ENCODE data around the gene UBE2E2.

The UBE2E2 gene

DNA sequence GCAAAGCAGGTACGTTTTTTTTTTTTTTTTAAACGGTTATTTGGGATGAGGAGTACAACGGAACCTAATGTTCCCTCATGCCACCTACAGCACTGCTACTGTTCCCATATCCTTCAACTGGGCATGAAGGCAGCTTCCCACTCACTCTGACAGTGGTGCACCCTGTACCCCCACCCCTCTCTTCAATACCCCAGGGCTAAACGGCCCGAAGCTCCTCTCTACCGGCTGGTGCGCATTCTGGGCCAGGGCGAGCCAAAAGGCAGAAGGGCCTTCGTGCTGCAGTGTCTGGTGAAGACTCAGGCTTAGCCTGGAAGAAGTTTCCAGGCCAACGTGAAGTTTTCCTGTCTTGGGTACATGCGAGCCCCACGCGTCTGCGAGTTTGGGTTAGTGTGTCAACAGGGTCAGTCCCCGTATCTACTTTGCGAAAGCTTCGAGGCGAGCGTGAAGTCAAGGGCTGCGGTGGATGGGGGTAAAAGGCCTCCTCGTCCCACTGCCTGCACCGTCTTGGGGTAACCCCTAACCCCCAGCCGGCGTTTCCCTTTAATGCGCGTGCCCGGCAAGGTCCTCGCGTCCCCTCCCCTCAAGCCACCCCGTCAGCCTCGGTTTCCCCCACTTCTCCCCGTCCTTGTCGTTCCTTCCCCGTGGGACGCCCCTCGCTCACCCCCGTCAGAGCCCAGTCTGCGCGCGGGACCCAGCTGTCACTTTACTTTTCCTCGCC lies 765 bp upstream of the UBE2E2 start:
- ChIA-PET POLR2A (interaction anchor here (0.9 kb wide), 1 partner anchor 714 kb away, joined by 3 read pairs; the partner anchor contains the start of genes NKIRAS1 and RPL15), CTCF (no interaction called here)
- 0 out of 2 replicates have a peak, but pooled peaks have one; percentile 29 for TF ChIP-seq ZNF223 (tag by site-specific recombination; IDR thresholded peaks at IDR 0.05)
- TF ChIP-seq ZBTB7A (tag by site-specific recombination; IDR thresholded peaks at IDR 0.05; ENCODE audit: low read depth), result 0 out of 2 replicates have a peak, but pooled peaks have one; percentile 28
- no peak for TF ChIP-seq ZIC2 (tag by site-specific recombination; IDR thresholded peaks at IDR 0.05)

GRCh38 chr3:23203708-23204330 lies 692 bp downstream of the UBE2E2 start:
- CTCF ChIA-PET, result no interaction called here
- Histone ChIP-seq H3K4me1 (ENCODE audit: control insufficient read depth, insufficient read depth, low read length) (peaks cover 2% of the 10 kb centered on the region; the same call in 1 of the 2 replicates), H3K4me3 (ENCODE audit: low read depth, low read length) (peak overlapping the region; percentile 91), H3K27ac (ENCODE audit: extremely low read depth, low read depth, low read length) (peak overlapping the region; percentile 83; the same call in 1 of the 2 replicates), H3K36me3 (ENCODE audit: control insufficient read depth in 2 of 2, insufficient read depth in 1 of 2, low read length in 2 of 2) (no peaks in the 10 kb centered on the region), H3K9me3 (ENCODE audit: control insufficient read depth, insufficient read depth, low read depth, low read length) (no peaks in the 10 kb centered on the region)
- POLR2A ChIA-PET, result no interaction called here
- peak; percentile 23; the same call in 1 of the 2 replicates for TF ChIP-seq ZBTB11 (tag by site-specific recombination; conservative IDR thresholded peaks at IDR 0.05; ENCODE audit: low read depth)
- TF ChIP-seq ZNF146 (tag by site-specific recombination; IDR thresholded peaks at IDR 0.05), result no peak
- TF ChIP-seq ZNF747 (tag by site-specific recombination; IDR thresholded peaks at IDR 0.05), result no peak
- TF ChIP-seq PRDM1 (tag by site-specific recombination; IDR thresholded peaks at IDR 0.05), result peak; percentile 11; the same call in 1 of the 2 replicates
- TF ChIP-seq ZNF398 (tag by site-specific recombination; IDR thresholded peaks at IDR 0.05), result peak; percentile 55
- 0 out of 2 replicates have a peak, but pooled peaks have one; percentile 15 for TF ChIP-seq ZBTB8A (tag by site-specific recombination; IDR thresholded peaks at IDR 0.05)
- TF ChIP-seq ZIC2 (tag by site-specific recombination; IDR thresholded peaks at IDR 0.05), result peak; percentile 47
- TF ChIP-seq SP7 (tag by site-specific recombination; IDR thresholded peaks at IDR 0.05), result no peak
- no peak for TF ChIP-seq ZNF518A (tag by site-specific recombination; conservative IDR thresholded peaks at IDR 0.05; ENCODE audit: low read depth)
- TF ChIP-seq ZNF629 (tag by site-specific recombination; IDR thresholded peaks at IDR 0.05), result 0 out of 2 replicates have a peak, but pooled peaks have one; percentile 6
- TF ChIP-seq KLF8 (tag by site-specific recombination; IDR thresholded peaks at IDR 0.05), result 0 out of 2 replicates have a peak, but pooled peaks have one; percentile 3
- 0 out of 2 replicates have a peak, but pooled peaks have one; percentile 9 for TF ChIP-seq ZSCAN4 (tag by site-specific recombination; IDR thresholded peaks at IDR 0.05)
- TF ChIP-seq, protein P1, sequence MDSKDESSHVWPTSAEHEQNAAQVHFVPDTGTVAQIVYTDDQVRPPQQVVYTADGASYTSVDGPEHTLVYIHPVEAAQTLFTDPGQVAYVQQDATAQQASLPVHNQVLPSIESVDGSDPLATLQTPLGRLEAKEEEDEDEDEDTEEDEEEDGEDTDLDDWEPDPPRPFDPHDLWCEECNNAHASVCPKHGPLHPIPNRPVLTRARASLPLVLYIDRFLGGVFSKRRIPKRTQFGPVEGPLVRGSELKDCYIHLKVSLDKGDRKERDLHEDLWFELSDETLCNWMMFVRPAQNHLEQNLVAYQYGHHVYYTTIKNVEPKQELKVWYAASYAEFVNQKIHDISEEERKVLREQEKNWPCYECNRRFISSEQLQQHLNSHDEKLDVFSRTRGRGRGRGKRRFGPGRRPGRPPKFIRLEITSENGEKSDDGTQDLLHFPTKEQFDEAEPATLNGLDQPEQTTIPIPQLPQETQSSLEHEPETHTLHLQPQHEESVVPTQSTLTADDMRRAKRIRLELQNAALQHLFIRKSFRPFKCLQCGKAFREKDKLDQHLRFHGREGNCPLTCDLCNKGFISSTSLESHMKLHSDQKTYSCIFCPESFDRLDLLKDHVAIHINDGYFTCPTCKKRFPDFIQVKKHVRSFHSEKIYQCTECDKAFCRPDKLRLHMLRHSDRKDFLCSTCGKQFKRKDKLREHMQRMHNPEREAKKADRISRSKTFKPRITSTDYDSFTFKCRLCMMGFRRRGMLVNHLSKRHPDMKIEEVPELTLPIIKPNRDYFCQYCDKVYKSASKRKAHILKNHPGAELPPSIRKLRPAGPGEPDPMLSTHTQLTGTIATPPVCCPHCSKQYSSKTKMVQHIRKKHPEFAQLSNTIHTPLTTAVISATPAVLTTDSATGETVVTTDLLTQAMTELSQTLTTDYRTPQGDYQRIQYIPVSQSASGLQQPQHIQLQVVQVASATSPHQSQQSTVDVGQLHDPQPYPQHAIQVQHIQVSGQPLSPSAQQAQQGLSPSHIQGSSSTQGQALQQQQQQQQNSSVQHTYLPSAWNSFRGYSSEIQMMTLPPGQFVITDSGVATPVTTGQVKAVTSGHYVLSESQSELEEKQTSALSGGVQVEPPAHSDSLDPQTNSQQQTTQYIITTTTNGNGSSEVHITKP (tag by site-specific recombination; IDR thresholded peaks at IDR 0.05), result no peak
- TF ChIP-seq ZNF366 (tag by site-specific recombination; conservative IDR thresholded peaks at IDR 0.05), result peak; percentile 69

More for the DNA sequence above, 765 bp upstream of the UBE2E2 start:
- H3K4me1 ChIP-seq (ENCODE audit: control insufficient read depth, insufficient read depth, low read length), result peaks cover 2% of the 10 kb centered on the region; the same call in 1 of the 2 replicates
- H3K9me3 ChIP-seq (ENCODE audit: control insufficient read depth, insufficient read depth, low read depth, low read length), result no peaks in the 10 kb centered on the region
- peak overlapping the region; percentile 42; the same call in 1 of the 2 replicates for H3K27ac ChIP-seq (ENCODE audit: extremely low read depth, low read depth, low read length)
- H3K4me3 ChIP-seq (ENCODE audit: low read depth, low read length), result peak overlapping the region; percentile 91
- no peaks in the 10 kb centered on the region for H3K36me3 ChIP-seq (ENCODE audit: control insufficient read depth in 2 of 2, insufficient read depth in 1 of 2, low read length in 2 of 2)

Measured in HEK293 (cell line).